HepG2 (cell line): ENCODE results near the gene BLVRA. TPM values are rescaled to one million over a fixed set of nuclear protein-coding genes. Genes with fewer than 3 reads are reported as not detected.

Source experiments
- FOXP1 ChIP-seq, 2 experiments: fragments of 450-650 bp in 1 of 2; IDR thresholded peaks; 2 replicates each; pipeline ENCODE4 v1.6.1; 2017 to 2018; ENCODE audit warnings: antibody characterized with exemption in 1 of 2
- HIC2 ChIP-seq: sonication (generic); formaldehyde crosslinking; IDR thresholded peaks from 2 replicates; pipeline ENCODE4 v1.9.0; 2022; ENCODE audit warnings: low read depth, missing genetic modification reagents
- HOXA9 ChIP-seq: sonication (generic); formaldehyde crosslinking; IDR thresholded peaks from 2 replicates; pipeline ENCODE4 v1.8.1; 2022; ENCODE audit warnings: missing genetic modification reagents, mild to moderate bottlenecking, moderate library complexity, borderline replicate concordance
- IKZF4 ChIP-seq: sonication (generic); formaldehyde crosslinking; IDR thresholded peaks from 2 replicates; pipeline ENCODE4 v1.5.1; 2020; ENCODE audit warnings: borderline replicate concordance, mild to moderate bottlenecking, low read depth, missing genetic modification reagents; ENCODE audit errors: not compliant biosample characterization
- KAT8 ChIP-seq: IDR thresholded peaks from 2 replicates; pipeline ENCODE4 v1.6.1; 2016; ENCODE audit warnings: missing genetic modification reagents, missing compliant biosample characterization
- MEF2D ChIP-seq: sonication (generic); formaldehyde crosslinking; IDR thresholded peaks from 2 replicates; pipeline ENCODE4 v1.5.1; 2020; ENCODE audit warnings: mild to moderate bottlenecking, missing genetic modification reagents
- MXD4 ChIP-seq: IDR thresholded peaks from 2 replicates; pipeline ENCODE4 v1.6.1; 2016; ENCODE audit warnings: mild to moderate bottlenecking, missing biosample characterization, missing genetic modification reagents
- MYC ChIP-seq: sonication (generic); formaldehyde crosslinking; IDR thresholded peaks from 2 replicates; pipeline ENCODE4 v1.9.0; 2021; ENCODE audit warnings: missing genetic modification reagents, borderline replicate concordance
- NR2F1 ChIP-seq, 2 experiments: fragments of 450-650 bp in 1 of 2; formaldehyde crosslinking in 1 of 2; IDR thresholded peaks; 2 replicates each; pipeline versions ENCODE4 v1.5.0 to v1.6.1; 2016 to 2020; ENCODE audit warnings: mild to moderate bottlenecking in 1 of 2, missing compliant biosample characterization in 1 of 2, missing genetic modification reagents in 1 of 2, moderate library complexity in 1 of 2
- SMAD1 ChIP-seq: sonication (generic); formaldehyde crosslinking; IDR thresholded peaks from 2 replicates; pipeline ENCODE4 v1.4.0; 2020; ENCODE audit warnings: missing genetic modification reagents, low read depth, mild to moderate bottlenecking, borderline replicate concordance
- TERF1 ChIP-seq: sonication (generic); formaldehyde crosslinking; IDR thresholded peaks from 2 replicates; pipeline ENCODE4 v1.8.0; 2022; ENCODE audit warnings: mild to moderate bottlenecking, missing genetic modification reagents, moderate library complexity
- ZNF33A ChIP-seq: sonication (generic); formaldehyde crosslinking; IDR thresholded peaks from 2 replicates; pipeline ENCODE4 v1.5.1; 2020; ENCODE audit warnings: missing genetic modification reagents, mild to moderate bottlenecking, moderate library complexity, borderline replicate concordance
- ZNF720 ChIP-seq: sonication (generic); formaldehyde crosslinking; IDR thresholded peaks from 2 replicates; pipeline ENCODE4 v1.4.0; 2020; ENCODE audit warnings: missing genetic modification reagents
- ZNF790 ChIP-seq: sonication (generic); formaldehyde crosslinking; IDR thresholded peaks from 2 replicates; pipeline ENCODE4 v1.8.0; 2022; ENCODE audit warnings: missing genetic modification reagents, mild to moderate bottlenecking, borderline replicate concordance
- ZSCAN20 ChIP-seq: sonication (generic); formaldehyde crosslinking; IDR thresholded peaks from 2 replicates; pipeline ENCODE4 v1.4.0; 2020; ENCODE audit warnings: missing genetic modification reagents, mild to moderate bottlenecking, borderline replicate concordance
- polyA plus RNA-seq, 8 experiments: library from polyadenylated mRNA; depleted of rRNA in 3 of 8; stranded (reverse) in 7 of 8; unstranded in 1 of 8; fragments of >200 nt; fragmentation: Illumina TruSeq in 4 of 8; extraction: Trizol in 4 of 8; gene quantifications; 2 replicates each; pipeline versions ENCODE4 v1.2.1 to v1.2.3, GENCODE V29; 2011 to 2016; ENCODE audit warnings: low read depth in 4 of 8, missing spikeins in 1 of 8, mixed read lengths in 1 of 8; ENCODE audit not compliant: insufficient read depth in 1 of 8
- total RNA-seq, 5 experiments: library from RNA; depleted of rRNA; stranded (reverse); fragments of >200 nt; fragmentation: Illumina TruSeq; extraction: Trizol; gene quantifications; 2 replicates each; pipeline ENCODE4 v1.2.3, GENCODE V29; 2016; ENCODE audit warnings: low read depth in 1 of 5
- TF ChIP-seq, protein P1 (sequence below), 2 experiments: IDR thresholded peaks; 2 replicates each; pipeline ENCODE4 v1.6.1; 2011 to 2012; ENCODE audit warnings: low read length in 2 of 2, borderline replicate concordance in 1 of 2, low read depth in 1 of 2, mild to moderate bottlenecking in 1 of 2, moderate library complexity in 1 of 2
- TF ChIP-seq, protein P2 (sequence below): sonication (generic); formaldehyde crosslinking; IDR thresholded peaks from 2 replicates; pipeline ENCODE4 v1.4.0; 2020; ENCODE audit warnings: mild to moderate bottlenecking, missing genetic modification reagents

BLVRA gene
- total and polyA plus RNA-seq, 2 of the 13 experiments (the other 11 are each of a cell fraction or from before 2014, with no cell fraction given): 39.2 to 64.2 TPM

GRCh38 chr7:43781726-43782607, 23.5 kb downstream of the BLVRA start (continued):
- TF ChIP-seq MXD4 (no peak), SMAD1 (CRISPR knock-in tag) (no peak), ZNF720 (no peak), IKZF4 (CRISPR knock-in tag) (no peak), HOXA9 (CRISPR knock-in tag) (no peak), FOXP1 (IDR thresholded peaks at IDR 0.05) (no peak), FOXP1 (CRISPR knock-in tag; IDR thresholded peaks at IDR 0.05) (peak; percentile 69; the same call in 1 of the 2 replicates), KAT8 (CRISPR knock-in tag) (peak; percentile 61; the same call in 1 of the 2 replicates), NR2F1 (CRISPR knock-in tag; IDR thresholded peaks at IDR 0.05) (0 out of 4 replicates have a peak, but pooled peaks of 1 of the 2 experiments have one; percentile 22), HIC2 (CRISPR knock-in tag) (no peak), ZSCAN20 (CRISPR knock-in tag) (no peak), ZNF33A (CRISPR knock-in tag) (0 out of 2 replicates have a peak, but pooled peaks have one; percentile 54), ZNF790 (no peak), MEF2D (CRISPR knock-in tag) (peak; percentile 66; the same call in 1 of the 2 replicates), MYC (CRISPR knock-in tag) (no peak; the same call in 1 of the 2 replicates), TERF1 (CRISPR knock-in tag) (no peak)
- TF ChIP-seq, protein P1, sequence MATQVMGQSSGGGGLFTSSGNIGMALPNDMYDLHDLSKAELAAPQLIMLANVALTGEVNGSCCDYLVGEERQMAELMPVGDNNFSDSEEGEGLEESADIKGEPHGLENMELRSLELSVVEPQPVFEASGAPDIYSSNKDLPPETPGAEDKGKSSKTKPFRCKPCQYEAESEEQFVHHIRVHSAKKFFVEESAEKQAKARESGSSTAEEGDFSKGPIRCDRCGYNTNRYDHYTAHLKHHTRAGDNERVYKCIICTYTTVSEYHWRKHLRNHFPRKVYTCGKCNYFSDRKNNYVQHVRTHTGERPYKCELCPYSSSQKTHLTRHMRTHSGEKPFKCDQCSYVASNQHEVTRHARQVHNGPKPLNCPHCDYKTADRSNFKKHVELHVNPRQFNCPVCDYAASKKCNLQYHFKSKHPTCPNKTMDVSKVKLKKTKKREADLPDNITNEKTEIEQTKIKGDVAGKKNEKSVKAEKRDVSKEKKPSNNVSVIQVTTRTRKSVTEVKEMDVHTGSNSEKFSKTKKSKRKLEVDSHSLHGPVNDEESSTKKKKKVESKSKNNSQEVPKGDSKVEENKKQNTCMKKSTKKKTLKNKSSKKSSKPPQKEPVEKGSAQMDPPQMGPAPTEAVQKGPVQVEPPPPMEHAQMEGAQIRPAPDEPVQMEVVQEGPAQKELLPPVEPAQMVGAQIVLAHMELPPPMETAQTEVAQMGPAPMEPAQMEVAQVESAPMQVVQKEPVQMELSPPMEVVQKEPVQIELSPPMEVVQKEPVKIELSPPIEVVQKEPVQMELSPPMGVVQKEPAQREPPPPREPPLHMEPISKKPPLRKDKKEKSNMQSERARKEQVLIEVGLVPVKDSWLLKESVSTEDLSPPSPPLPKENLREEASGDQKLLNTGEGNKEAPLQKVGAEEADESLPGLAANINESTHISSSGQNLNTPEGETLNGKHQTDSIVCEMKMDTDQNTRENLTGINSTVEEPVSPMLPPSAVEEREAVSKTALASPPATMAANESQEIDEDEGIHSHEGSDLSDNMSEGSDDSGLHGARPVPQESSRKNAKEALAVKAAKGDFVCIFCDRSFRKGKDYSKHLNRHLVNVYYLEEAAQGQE (IDR thresholded peaks at IDR 0.05; ENCODE audit: borderline replicate concordance in 1 of 2, low read depth in 1 of 2, low read length in 2 of 2): peak in 1 of 2 experiments; percentile 56; a peak in 1 of 4 replicates
- TF ChIP-seq, protein P2, sequence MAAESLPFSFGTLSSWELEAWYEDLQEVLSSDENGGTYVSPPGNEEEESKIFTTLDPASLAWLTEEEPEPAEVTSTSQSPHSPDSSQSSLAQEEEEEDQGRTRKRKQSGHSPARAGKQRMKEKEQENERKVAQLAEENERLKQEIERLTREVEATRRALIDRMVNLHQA: no peak
